LHCN-M2 (cell line): ENCODE measurements around the gene TRPM4. TPM values are rescaled to one million over a fixed set of nuclear protein-coding genes. Genes with fewer than 3 reads are reported as not detected.
"Not testable (repeated sequence)": the region's sequence is repeated elsewhere in the genome, so short reads cannot be mapped to it uniquely, and the experiment has no call there.

Experiments used
- DNase-seq: peaks from one replicate; pipeline ENCODE4 v3.0.0-alpha.2; 2012; ENCODE audit warnings: low read depth
- total RNA-seq: library from RNA; depleted of rRNA; stranded (reverse); fragments of >200 nt; gene quantifications from 2 replicates; pipeline ENCODE4 v1.2.3, GENCODE V29; 2014; rRNA removed

TRPM4 gene
- total RNA-seq, 1 experiment from 2014 or later, result 13.9 TPM

DNA sequence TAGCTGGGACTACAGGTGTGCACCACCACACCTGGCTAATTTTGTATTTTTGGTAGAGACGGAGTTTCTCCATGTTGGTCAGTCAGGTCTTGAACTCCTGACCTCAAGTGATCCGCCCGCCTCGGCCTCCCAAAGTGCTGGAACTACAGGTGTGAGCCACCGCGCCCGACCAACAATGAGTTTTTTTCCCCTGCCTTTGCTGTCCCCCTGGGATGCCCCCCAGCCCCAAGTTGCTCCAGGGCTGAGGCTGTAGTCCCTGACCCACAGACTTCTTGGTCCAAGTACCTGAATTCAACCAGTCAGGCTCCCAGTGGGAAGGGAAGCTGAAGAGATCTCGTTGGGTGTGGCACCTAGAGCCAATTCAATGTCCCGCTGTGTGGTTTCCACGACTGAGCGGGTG lies 66.8 kb downstream of the TRPM4 start:
- not testable (repeated sequence) for DNase-seq

DNA sequence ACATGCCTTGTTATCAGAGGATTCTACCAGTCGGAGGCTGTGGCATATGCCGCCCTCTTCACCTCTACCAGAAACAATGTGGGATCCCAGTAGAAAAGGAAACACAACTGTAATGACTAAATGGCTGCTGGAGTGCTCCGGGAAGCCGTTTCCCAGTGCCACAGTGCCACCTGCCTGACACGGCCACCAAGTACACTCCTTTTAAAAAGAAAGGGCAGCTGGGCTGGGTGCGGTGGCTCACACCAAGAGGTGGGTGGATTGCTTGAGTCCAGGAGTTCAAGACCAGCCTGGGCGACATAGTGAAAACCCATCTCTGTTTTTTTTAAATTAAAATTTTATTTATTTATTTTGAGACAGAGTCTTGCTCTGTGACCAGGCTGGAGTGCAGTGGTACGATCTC lies 67.3 kb downstream of the TRPM4 start:
- DNase-seq, result peak; percentile 71

DNA sequence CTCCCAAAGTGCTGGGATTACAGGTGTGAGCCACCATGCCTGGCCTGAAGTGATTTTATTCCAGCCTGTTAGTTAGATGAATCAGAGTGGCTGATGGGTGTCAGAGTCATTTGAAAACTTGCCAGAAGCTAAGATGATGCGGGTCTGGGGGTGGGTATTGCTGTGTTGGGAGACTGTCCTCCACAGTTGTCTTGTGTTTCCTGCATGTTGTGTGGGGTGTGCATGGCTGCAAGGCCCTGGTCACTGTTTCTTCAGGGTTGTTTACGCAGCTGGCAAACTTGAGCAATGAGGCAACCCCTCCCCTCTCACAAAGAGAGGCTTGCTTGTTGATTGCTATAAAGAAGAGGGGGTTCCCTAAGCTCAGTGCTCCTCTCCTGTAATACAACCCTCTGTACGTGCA lies 71.8 kb downstream of the TRPM4 start:
- peak; percentile 57 for DNase-seq

DNA sequence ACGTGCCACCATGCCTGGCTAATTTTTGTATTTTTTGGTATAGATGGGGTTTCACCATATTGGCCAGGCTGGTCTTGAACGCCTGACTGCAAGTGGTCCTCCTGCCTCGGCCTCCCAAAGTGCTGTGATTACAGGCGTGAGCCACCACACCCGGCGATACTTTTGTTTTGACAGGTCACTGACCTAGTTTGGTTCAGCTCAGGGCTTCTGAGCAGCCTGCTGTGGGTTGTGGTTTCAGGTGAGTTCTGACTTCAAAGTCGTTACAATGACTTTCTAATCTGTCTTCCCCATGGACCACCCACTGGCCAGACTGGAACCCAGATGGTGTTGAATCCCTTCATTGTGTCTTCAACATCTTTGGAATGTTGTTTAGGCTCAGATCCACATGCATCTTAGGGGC lies 73.8 kb downstream of the TRPM4 start:
- DNase-seq, result no peak

DNA sequence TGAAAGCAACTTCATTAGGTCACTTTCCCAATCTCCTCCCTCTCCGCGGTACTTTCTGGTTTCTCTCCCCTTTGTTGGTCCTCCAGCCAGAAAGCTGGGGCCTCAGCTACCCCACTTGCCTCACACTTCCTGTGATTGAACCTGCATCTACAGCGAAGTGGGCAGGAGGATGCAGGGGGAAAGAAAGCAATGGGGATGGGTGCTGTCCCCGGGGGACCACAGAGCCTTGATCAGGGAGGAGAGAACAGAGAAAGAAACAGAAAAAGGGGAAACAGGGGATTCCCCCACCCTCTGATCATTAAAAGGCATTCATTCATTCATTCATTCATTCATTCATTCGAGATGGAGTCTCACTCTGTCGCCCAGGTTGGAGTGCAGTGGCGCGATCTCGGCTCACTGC lies 74.2 kb downstream of the TRPM4 start:
- no peak for DNase-seq

DNA sequence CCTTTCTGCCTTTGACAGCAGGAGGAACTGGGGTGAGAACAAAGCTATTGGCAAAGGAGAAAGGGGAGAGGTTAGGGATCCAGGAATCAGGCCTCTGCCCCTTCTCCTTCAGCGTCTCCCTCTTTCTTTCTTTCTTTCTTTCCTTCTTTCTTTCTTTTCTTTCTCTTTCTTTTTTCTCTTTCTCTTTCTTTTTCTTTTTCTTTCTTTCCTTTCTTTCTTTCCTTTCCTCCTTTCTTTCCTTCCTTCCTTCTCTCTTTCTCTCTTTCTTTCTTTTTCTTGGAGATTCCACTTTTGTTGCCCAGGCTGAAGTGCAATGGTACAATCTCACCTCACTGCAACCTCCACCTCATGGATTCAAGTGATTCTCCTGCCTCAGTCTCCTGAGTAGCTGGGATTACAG lies 75.6 kb downstream of the TRPM4 start:
- DNase-seq, result no peak

DNA sequence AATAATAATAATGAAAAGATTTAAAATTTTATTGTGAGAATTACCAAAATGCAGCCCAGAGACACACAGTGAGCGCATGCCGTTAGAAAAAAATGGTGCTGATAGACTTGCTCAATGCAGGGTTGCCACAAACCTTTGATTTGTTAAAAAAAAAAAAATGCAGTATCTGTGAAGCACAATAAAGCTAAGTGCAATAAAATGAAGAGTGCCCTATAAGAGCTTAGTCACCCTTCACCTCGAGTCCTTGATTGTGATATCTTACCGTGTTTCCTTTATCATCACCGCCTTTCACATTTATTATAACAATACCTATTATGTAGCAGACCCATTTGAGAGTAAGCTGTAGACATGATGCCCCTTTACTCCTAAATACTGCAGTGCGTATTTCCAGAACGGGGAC lies 84.2 kb downstream of the TRPM4 start:
- DNase-seq, result no peak

DNA sequence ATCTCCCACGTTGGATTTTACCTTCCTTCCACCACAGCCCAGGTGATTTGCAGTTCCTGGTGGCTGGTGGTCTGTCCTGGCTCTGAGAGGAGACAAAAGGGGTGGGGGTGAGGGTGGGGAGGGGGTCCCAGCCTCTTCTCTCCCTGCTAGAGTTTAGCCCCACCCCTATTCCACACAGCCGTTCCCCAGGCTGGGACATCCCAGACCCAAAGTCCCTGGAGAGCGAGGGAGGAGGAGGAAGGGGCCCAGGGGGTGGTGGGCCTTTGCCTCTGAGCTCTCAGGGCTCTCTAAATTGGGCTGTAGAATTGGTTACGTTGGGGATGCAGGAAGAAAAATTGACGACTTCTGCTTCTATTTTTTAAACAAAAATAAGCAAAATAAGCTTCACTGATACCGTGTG lies 85.5 kb downstream of the TRPM4 start:
- DNase-seq, result no peak

DNA sequence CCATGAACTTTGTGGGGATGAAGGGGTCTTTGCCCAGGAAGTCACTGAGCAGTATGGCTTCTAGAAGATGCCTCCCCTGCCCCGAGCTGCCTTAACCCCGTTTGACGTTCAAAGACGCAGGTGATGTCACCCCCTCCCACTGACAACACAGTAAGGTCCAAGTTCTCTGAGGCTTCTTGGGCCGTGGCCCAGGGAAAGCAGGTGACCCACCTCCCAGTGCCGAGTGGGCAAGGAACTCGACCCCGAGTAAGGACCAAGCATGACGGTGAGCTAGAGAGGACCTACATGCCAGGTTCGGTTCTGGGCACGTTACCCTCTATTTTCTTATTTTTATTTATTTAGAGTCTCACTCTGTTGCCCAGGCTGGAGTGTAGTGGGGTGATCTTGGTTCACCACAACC lies 86.1 kb downstream of the TRPM4 start:
- DNase-seq, result no peak

DNA sequence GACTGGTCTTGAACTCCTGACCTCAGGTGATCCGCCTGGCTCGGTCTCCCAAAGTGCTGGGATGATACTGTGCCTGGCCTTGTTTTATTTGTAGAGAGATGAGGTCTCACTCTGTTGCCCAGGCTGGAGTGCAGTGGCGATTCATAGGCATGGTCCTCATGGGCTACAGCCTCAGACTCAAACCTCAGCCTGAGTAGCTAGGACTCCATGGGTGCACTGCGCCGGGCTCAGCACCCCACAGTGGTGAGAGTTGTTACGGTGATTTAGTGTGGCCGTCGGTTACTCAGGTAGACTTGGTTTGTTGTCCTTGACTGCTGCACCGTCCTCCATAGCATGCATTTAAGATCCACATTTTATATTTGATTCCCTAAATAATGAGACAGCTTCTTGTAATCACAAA lies 86.7 kb downstream of the TRPM4 start:
- no peak for DNase-seq

DNA sequence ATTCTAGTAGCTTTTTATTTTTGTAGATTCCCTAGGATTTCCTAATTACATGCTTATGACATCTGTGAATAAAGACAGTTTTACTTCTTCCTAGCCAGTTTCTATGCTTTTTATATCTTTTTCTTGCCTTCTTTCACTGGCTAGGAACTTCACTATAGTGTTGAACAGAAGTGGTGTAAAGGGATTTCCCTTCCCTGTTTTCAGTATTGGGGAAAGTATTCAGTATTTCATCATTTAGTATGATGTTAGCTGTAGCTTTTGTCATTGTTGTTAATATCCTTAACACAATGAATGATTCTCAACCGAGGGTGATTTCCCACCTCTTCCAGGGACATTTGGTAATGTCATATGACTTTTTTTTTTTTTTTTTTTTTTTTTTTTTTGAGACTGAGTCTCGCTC lies 90.1 kb downstream of the TRPM4 start:
- no peak for DNase-seq

DNA sequence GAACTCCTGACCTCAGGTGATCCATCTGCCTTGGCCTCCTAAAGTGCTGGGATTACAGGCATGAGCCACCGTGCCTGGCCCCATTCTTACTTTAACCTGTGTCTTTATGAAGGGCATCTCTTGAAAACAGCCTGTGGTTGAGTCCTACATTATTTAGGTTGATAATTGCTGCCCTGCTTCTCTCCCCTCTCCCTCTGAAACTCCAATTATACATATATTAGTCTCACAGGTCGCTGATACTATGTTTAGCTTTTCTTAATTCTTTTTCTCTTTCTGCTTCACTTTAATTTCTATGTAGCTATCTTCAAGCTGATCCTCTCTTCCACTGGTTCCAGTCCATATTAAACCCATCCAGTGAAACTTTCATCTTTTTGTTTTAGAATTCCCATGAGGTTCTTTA lies 92.3 kb downstream of the TRPM4 start:
- DNase-seq, result no peak

DNA sequence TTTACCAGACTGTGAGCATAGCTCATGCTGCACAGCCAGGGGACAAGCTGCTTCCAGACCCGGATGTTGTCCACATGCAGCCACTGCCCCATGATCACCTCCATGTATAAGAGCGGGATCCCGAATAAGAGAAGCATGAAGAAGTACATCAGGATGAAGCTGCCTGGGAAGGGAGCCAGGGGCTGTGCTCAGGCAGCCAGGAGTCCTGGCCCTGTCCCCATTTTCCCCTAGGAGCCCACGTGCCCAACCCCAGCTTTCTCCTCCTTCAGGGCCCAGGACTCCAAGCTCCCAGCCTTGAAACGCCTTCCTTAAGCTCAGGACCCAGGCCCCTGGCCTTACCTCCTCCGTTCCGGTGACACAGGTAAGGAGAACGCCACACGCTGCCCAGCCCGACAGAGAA lies 98.1 kb downstream of the TRPM4 start:
- no peak for DNase-seq

DNA sequence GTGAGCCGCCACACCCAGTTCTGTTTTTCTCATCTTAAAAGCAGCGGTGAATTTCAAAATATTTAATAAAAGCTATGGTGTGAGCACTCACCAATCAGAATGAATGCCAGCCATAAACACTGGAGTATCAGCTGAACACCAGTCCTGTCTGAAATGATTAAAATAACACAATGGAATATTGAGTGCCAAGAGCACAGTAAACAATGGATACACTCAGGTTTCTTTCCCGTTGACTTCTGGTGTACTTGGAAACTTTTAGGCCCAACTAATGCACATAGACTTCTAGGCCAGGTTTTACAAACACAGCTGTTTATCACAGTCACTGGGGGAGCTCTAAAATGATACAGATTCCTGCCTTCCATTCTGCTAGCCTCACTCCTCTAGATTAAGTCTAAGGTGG lies 99.1 kb downstream of the TRPM4 start:
- DNase-seq, result no peak

Other genes starting within 250 kb of the TRPM4 start
- gene DHDH, start 224.1 kb upstream of the TRPM4 start, total RNA-seq, result 0.96 TPM in 1 of 2 replicates, not detected in the other
- 170 and 176 TPM in 2 replicates for gene BAX, start 202.9 kb upstream of the TRPM4 start, total RNA-seq
- gene FTL, start 192.5 kb upstream of the TRPM4 start, total RNA-seq, result 2,158 and 2,177 TPM in 2 replicates
- 78.8 and 80.0 TPM in 2 replicates for gene GYS1, start 164.5 kb upstream of the TRPM4 start, total RNA-seq
- 263 and 300 TPM in 2 replicates for gene RUVBL2, start 163.9 kb upstream of the TRPM4 start, total RNA-seq
- not detected in 2 replicates for gene LHB, start 140.7 kb upstream of the TRPM4 start, total RNA-seq
- not detected in 2 replicates for gene CGB3, start 133.5 kb upstream of the TRPM4 start, total RNA-seq
- 0.26 TPM in 1 of 2 replicates, not detected in the other for gene CGB2, start 125.9 kb upstream of the TRPM4 start, total RNA-seq
- not detected in 2 replicates for gene CGB1, start 120.9 kb upstream of the TRPM4 start, total RNA-seq
- gene CGB5, start 113.9 kb upstream of the TRPM4 start, total RNA-seq, result 1.1 TPM in 1 of 2 replicates, not detected in the other
- 2.1 TPM in 1 of 2 replicates, not detected in the other for gene CGB8, start 108.7 kb upstream of the TRPM4 start, total RNA-seq
- gene CGB7, start 100.0 kb upstream of the TRPM4 start, total RNA-seq, result 1.5 TPM in 2 replicates
- not detected in 2 replicates for gene NTF4, start 93.0 kb upstream of the TRPM4 start, total RNA-seq
- 0.06 TPM in 1 of 2 replicates, not detected in the other for gene KCNA7, start 85.1 kb upstream of the TRPM4 start, total RNA-seq
- 207 and 241 TPM in 2 replicates for gene SNRNP70, start 72.3 kb upstream of the TRPM4 start, total RNA-seq
- gene LIN7B, start 43.4 kb upstream of the TRPM4 start, total RNA-seq, result 10.2 and 14.8 TPM in 2 replicates
- gene C19orf73, start 38.6 kb upstream of the TRPM4 start, total RNA-seq, result 1.1 and 3.1 TPM in 2 replicates
- 7.9 and 9.8 TPM in 2 replicates for gene PPFIA3, start 38.2 kb upstream of the TRPM4 start, total RNA-seq
- 2.2 TPM in 1 of 2 replicates, not detected in the other for gene HRC, start 2.4 kb upstream of the TRPM4 start, total RNA-seq
- gene SLC6A16, start 167.4 kb downstream of the TRPM4 start, total RNA-seq, result 0.11 TPM in 1 of 2 replicates, not detected in the other
- gene CD37, start 177.6 kb downstream of the TRPM4 start, total RNA-seq, result not detected in 2 replicates
- gene TEAD2, start 204.6 kb downstream of the TRPM4 start, total RNA-seq, result 36.9 and 39.4 TPM in 2 replicates
- 0.46 TPM in 1 of 2 replicates, not detected in the other for gene DKKL1, start 206.1 kb downstream of the TRPM4 start, total RNA-seq
- gene KASH5, start 230.5 kb downstream of the TRPM4 start, total RNA-seq, result not detected in 2 replicates